GM23338 (cell line): Measurements from ENCODE around the gene ATN1.
A peak's percentile ranks its signal among the peaks of the same experiment; 100 is the strongest.

Experiments
- CREB1 ChIP-seq: fragments of 250-450 bp; sonication (Bioruptor Pico); IDR thresholded peaks from 2 replicates; pipeline ENCODE4 v1.5.0; 2020; ENCODE audit warnings: low read depth, mild to moderate bottlenecking, moderate library complexity
- CTCF ChIP-seq, 2 experiments: fragments of 200-600 bp in 1 of 2; sonication (generic) in 1 of 2; conservative IDR thresholded peaks; 2 replicates each; pipeline versions ENCODE4 v1.5.1 to v1.6.1; 2016 to 2017; ENCODE audit warnings: antibody characterized with exemption in 2 of 2, low read depth in 2 of 2, mild to moderate bottlenecking in 2 of 2, moderate library complexity in 1 of 2
- ETS1 ChIP-seq: IDR thresholded peaks from 2 replicates; pipeline ENCODE4 v1.6.1; 2016; ENCODE audit warnings: antibody characterized with exemption
- EZH2 ChIP-seq: fragments of 200-600 bp; sonication (generic); IDR thresholded peaks from one replicate; pipeline ENCODE4 v1.8.0; 2017; ENCODE audit warnings: antibody characterized with exemption, mild to moderate bottlenecking, low read depth; ENCODE audit not compliant: unreplicated experiment
- EZH2phosphoT487 ChIP-seq: fragments of 200-600 bp; sonication (generic); IDR thresholded peaks from one replicate; pipeline ENCODE4 v1.8.1; 2018; ENCODE audit warnings: antibody characterized with exemption; ENCODE audit not compliant: unreplicated experiment
- POLR2AphosphoS5 ChIP-seq: IDR thresholded peaks from 2 replicates; pipeline ENCODE4 v1.6.1; 2016; ENCODE audit warnings: antibody characterized with exemption, low read depth
- STAT1 ChIP-seq: IDR thresholded peaks from one replicate; pipeline ENCODE4 v1.6.1; 2016; ENCODE audit warnings: antibody characterized with exemption; ENCODE audit not compliant: unreplicated experiment
- ZNF114 ChIP-seq: fragments of 250-450 bp; sonication (Bioruptor Pico); IDR thresholded peaks from 2 replicates; pipeline ENCODE4 v1.5.0; 2020; ENCODE audit warnings: mild to moderate bottlenecking, moderate library complexity
- ZNF331 ChIP-seq: fragments of 250-450 bp; sonication (Bioruptor Pico); IDR thresholded peaks from 2 replicates; pipeline ENCODE4 v1.5.0; 2020; ENCODE audit warnings: low read depth, mild to moderate bottlenecking, moderate library complexity
- TF ChIP-seq, protein P1 (sequence below): IDR thresholded peaks from one replicate; pipeline ENCODE4 v1.6.1; 2018; ENCODE audit warnings: antibody characterized with exemption; ENCODE audit not compliant: unreplicated experiment

- TF ChIP-seq CTCF (conservative IDR thresholded peaks at IDR 0.05; ENCODE audit: low read depth in 2 of 2) (no peak), POLR2AphosphoS5 (peak; percentile 48), EZH2phosphoT487 (no peak), EZH2 (no peak), CREB1 (CRISPR knock-in tag) (no peak), STAT1 (no peak), ETS1 (no peak), ZNF114 (no peak), ZNF331 (CRISPR knock-in tag) (no peak)
- TF ChIP-seq, protein P1, sequence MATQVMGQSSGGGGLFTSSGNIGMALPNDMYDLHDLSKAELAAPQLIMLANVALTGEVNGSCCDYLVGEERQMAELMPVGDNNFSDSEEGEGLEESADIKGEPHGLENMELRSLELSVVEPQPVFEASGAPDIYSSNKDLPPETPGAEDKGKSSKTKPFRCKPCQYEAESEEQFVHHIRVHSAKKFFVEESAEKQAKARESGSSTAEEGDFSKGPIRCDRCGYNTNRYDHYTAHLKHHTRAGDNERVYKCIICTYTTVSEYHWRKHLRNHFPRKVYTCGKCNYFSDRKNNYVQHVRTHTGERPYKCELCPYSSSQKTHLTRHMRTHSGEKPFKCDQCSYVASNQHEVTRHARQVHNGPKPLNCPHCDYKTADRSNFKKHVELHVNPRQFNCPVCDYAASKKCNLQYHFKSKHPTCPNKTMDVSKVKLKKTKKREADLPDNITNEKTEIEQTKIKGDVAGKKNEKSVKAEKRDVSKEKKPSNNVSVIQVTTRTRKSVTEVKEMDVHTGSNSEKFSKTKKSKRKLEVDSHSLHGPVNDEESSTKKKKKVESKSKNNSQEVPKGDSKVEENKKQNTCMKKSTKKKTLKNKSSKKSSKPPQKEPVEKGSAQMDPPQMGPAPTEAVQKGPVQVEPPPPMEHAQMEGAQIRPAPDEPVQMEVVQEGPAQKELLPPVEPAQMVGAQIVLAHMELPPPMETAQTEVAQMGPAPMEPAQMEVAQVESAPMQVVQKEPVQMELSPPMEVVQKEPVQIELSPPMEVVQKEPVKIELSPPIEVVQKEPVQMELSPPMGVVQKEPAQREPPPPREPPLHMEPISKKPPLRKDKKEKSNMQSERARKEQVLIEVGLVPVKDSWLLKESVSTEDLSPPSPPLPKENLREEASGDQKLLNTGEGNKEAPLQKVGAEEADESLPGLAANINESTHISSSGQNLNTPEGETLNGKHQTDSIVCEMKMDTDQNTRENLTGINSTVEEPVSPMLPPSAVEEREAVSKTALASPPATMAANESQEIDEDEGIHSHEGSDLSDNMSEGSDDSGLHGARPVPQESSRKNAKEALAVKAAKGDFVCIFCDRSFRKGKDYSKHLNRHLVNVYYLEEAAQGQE = no peak
These were observed 13.4 kb upstream of the ATN1 start, which contains the start of gene ENO2 for GRCh38 chr12:6914246-6914946.
